ENCODE data around the gene RESF1. TPM values are rescaled to one million over a fixed set of nuclear protein-coding genes. Genes with fewer than 3 reads are reported as not detected.

Gene RESF1
- total RNA-seq, 1 experiment from 2014 or later = 172 TPM

DNA sequence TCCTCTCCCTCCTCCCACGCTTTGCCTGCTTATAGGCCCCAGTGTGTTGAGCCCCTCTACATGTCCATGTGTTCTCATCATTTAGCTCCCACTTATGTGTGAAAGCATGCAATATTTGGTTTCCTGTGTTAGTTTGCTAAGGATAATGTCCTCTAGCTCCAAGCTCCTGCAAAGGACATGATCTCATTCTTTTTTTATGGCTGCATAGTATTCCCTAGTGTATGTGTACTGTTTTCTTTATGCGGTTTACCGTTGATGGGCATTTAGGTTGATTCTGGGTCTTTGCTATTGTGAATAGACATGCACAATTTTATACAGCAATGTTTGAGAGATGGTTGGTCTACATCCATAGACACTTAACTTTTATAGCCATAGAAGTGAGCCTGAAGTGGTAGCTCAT, 5.1 kb downstream of the RESF1 start:
- Histone ChIP-seq H4K20me1 (ENCODE audit: control insufficient read depth, insufficient read depth, insufficient read length) (no peaks in the 10 kb centered on the region), H3K79me1 (ENCODE audit: insufficient read depth, low read depth, low read length, poor library complexity, severe bottlenecking) (no peaks in the 10 kb centered on the region), H3K4ac (ENCODE audit: low read depth, low read length) (no peak overlapping the region), H2BK20ac (ENCODE audit: low read depth, low read length, poor library complexity, severe bottlenecking) (no peak overlapping the region), H2BK5ac (ENCODE audit: insufficient read length, low read length) (no peak overlapping the region), H2BK120ac (ENCODE audit: low read depth, low read length, poor library complexity, severe bottlenecking) (no peak overlapping the region), H2AK5ac (ENCODE audit: insufficient read length, low read length) (no peak overlapping the region), H3K56ac (ENCODE audit: insufficient read length, low read depth, low read length) (no peak overlapping the region), H2BK15ac (ENCODE audit: low read depth, low read length) (no peak overlapping the region), H3K18ac (ENCODE audit: insufficient read length, low read depth, low read length) (no peak overlapping the region), H3K14ac (ENCODE audit: insufficient read depth, low read length) (no peak overlapping the region), H3K9ac (ENCODE audit: extremely low read depth, insufficient read length, low read length) (no peak overlapping the region), H3K23me2 (ENCODE audit: insufficient read length, low read depth, low read length, poor library complexity, severe bottlenecking) (peaks cover 6% of the 10 kb centered on the region), H3K27me3 (ENCODE audit: insufficient read depth, low read length) (no peaks in the 10 kb centered on the region), H2AFZ (ENCODE audit: low read length) (no peak overlapping the region), H3K27ac (ENCODE audit: insufficient read length, low read depth, low read length) (no peak overlapping the region), H4K91ac (ENCODE audit: insufficient read length, low read depth, low read length) (no peak overlapping the region), H3K4me2 (ENCODE audit: insufficient read depth, insufficient read length, low read length) (no peak overlapping the region), H3T11ph (ENCODE audit: low read length) (no peak overlapping the region), H2BK12ac (ENCODE audit: insufficient read length, low read depth, low read length) (no peak overlapping the region), H3K23ac (ENCODE audit: insufficient read length, low read depth, low read length) (no peak overlapping the region), H3K9me3 (ENCODE audit: control insufficient read depth, low read depth, low read length) (no peaks in the 10 kb centered on the region), H4K8ac (replicated peaks; ENCODE audit: insufficient read length, low read depth, low read length) (no peak overlapping the region), H3K4me1 (ENCODE audit: insufficient read depth, low read length) (peaks cover 14% of the 10 kb centered on the region), H4K5ac (ENCODE audit: insufficient read length, low read depth, low read length) (no peak overlapping the region), H3K79me2 (ENCODE audit: insufficient read depth, low read length) (peaks cover 67% of the 10 kb centered on the region; the same call in 1 of the 2 replicates)
- no CpG with 5 or more reads among the region's 3 CpGs for WGBS (ENCODE audit: extremely low coverage, insufficient read length, low lambda C conversion rate)
- Mint-ChIP-seq H3K27ac (no peak overlapping the region), H3K27me3 (ENCODE audit: low read depth) (no peaks in the 10 kb centered on the region), H3K9me3 (peaks cover 0 to 10% of the 10 kb centered on the region in 2 experiments; a peak in 3 of 5 replicates), H3K36me3 (ENCODE audit: insufficient read depth in 1 of 3, low read depth in 3 of 3) (peaks cover 54 to 82% (median 55%) of the 10 kb centered on the region in 3 experiments), H3K4me3 (no peak overlapping the region), H3K4me1 (peaks cover 54 to 64% of the 10 kb centered on the region in 2 experiments)
- TF ChIP-seq CTCF (conservative IDR thresholded peaks at IDR 0.05) = no peak
- no peak for DNase-seq
